Ishikawa (cell line): Measurements from ENCODE around the gene CARMIL1.

Experiments used
- CEBPB ChIP-seq: IDR thresholded peaks from 2 replicates; pipeline ENCODE4 v1.6.1; 2012
- CREB1 ChIP-seq: IDR thresholded peaks from 2 replicates; pipeline ENCODE4 v1.6.1; 2012; ENCODE audit warnings: low read depth
- EGR1 ChIP-seq: IDR thresholded peaks from 2 replicates; pipeline ENCODE4 v1.6.1; 2012
- EP300 ChIP-seq: IDR thresholded peaks from 2 replicates; pipeline ENCODE4 v1.6.1; 2012; ENCODE audit warnings: borderline replicate concordance
- FOXM1 ChIP-seq: IDR thresholded peaks from 2 replicates; pipeline ENCODE4 v1.6.1; 2012; ENCODE audit warnings: low read depth, borderline replicate concordance
- MAX ChIP-seq: IDR thresholded peaks from 2 replicates; pipeline ENCODE4 v1.6.1; 2012
- NFIC ChIP-seq: IDR thresholded peaks from 2 replicates; pipeline ENCODE4 v1.6.1; 2012
- RAD21 ChIP-seq: IDR thresholded peaks from 2 replicates; pipeline ENCODE4 v1.6.1; 2012; ENCODE audit warnings: low read depth
- REST ChIP-seq: IDR thresholded peaks from 2 replicates; pipeline ENCODE4 v1.6.1; 2012; ENCODE audit warnings: low read depth, mild to moderate bottlenecking
- TAF1 ChIP-seq: IDR thresholded peaks from 2 replicates; pipeline ENCODE4 v1.6.1; 2012; ENCODE audit warnings: low read depth, mild to moderate bottlenecking
- TCF12 ChIP-seq: IDR thresholded peaks from 2 replicates; pipeline ENCODE4 v1.6.1; 2012; ENCODE audit warnings: low read depth
- TEAD4 ChIP-seq: IDR thresholded peaks from 2 replicates; pipeline ENCODE4 v1.6.1; 2012
- USF1 ChIP-seq: IDR thresholded peaks from 2 replicates; pipeline ENCODE4 v1.6.1; 2012
- YY1 ChIP-seq: IDR thresholded peaks from 2 replicates; pipeline ENCODE4 v1.6.1; 2012; ENCODE audit warnings: low read depth
- ZBTB7A ChIP-seq: IDR thresholded peaks from 2 replicates; pipeline ENCODE4 v1.6.1; 2012; ENCODE audit warnings: low read depth

The CARMIL1 gene

DNA sequence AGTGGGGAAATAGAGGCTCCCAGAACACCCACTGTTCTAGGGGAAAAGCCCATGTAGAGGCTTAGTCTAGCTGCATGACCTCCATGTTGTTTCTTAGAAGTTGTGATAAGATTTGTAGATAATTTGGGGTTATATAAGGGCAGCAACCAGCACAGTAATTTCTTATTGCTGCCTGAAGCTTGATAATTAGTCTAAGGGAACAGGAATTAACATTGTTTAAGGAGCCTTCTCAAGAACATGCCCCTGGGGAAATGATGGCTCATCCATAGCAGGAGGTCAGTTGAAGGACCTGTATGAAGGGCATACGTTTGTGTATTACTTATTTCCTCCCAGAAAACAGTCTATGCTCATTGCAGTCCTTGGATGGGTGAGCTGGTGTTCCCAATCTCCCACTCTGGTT lies 202.1 kb downstream of the CARMIL1 start:
- no peak for TF ChIP-seq CREB1
- TF ChIP-seq EGR1: no peak
- TF ChIP-seq FOXM1: no peak
- TF ChIP-seq RAD21: no peak
- no peak for TF ChIP-seq USF1
- TF ChIP-seq TEAD4: no peak
- TF ChIP-seq CEBPB: no peak
- TF ChIP-seq ZBTB7A: no peak
- no peak for TF ChIP-seq TAF1
- TF ChIP-seq NFIC: no peak
- TF ChIP-seq MAX: no peak
- no peak for TF ChIP-seq REST
- TF ChIP-seq EP300: no peak
- TF ChIP-seq TCF12: no peak
- no peak for TF ChIP-seq YY1

- TF ChIP-seq CEBPB (no peak), YY1 (no peak), MAX (no peak), CREB1 (no peak), FOXM1 (no peak), TEAD4 (no peak), RAD21 (no peak), TAF1 (no peak), REST (no peak), TCF12 (no peak), USF1 (no peak), NFIC (no peak), EP300 (no peak), EGR1 (no peak), ZBTB7A (no peak)
These were observed 203.8 kb downstream of the CARMIL1 start for GRCh38 chr6:25482996-25483395.

DNA sequence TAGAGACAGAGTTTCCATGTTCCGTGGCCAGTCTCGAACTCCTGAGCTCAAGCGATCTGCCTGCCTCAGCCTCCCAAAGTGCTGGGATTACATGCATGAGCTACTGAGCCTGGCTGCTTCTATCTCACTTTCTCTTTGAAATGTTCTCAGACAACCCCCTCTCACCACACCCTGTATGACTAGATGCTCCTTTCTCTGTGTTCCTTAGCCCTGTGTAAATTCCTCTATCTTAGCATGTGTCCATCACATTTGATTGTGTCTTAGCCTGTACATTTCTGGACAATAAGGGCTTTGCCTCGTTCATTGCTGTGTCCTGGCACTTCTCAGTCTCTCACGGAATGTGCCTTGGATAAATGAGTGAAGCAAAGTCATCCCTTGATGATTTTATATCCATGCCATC lies 204.8 kb downstream of the CARMIL1 start:
- TF ChIP-seq MAX: no peak
- TF ChIP-seq EP300: no peak

DNA sequence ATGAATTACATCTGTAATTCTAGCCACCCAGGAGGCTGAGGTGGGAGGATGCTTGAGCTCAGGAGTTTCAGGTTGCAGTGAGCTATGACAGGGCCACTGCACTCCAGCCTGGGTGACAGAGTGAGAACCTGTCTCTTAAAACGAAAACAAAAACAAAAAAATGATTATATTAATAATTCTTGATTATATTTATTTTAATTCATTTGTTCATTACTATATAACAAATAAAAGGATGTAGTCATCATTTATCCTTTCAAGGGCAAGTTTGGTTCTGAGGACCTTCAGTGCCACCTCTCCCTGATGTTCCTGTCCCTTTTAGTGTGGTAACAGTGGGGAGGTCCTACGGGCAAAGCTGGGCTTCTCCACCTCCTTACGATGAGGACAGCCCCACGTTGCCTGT lies 205.7 kb downstream of the CARMIL1 start:
- TF ChIP-seq CREB1 (no peak), FOXM1 (no peak), TEAD4 (no peak), YY1 (no peak), NFIC (no peak)

DNA sequence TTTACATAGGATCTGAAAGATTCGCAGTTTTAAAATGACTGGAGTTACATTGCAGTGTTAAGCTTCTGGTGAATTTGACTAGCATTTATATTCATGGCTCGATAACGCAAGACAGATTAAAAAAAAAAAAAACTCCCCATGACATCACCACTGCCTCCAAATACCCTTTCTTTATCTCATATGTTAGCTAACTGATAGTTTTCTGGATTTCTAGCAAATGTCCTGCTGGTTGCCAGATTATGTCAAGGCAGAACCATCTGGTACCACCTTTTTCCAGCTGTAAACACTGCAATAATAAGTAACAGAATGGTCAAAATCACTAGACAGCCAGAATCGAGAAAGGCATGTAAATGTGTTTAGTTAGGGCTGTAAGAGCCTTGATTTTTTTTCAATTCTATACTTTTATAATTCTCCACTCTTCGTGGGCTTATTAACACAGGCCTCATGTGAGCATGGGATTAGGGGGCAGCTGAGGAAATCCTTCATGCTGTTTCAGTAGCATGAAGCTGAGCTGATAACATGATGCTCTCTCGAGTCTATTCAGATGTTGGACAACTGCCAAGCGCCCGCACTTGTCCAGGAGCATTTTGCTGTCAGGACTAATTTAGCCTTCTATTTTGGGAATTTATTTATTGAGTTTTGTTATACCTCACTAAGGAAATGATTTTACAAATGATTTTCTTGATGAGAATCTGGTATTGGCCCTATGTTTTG lies 206.8 kb downstream of the CARMIL1 start:
- TF ChIP-seq EP300 (no peak), NFIC (0 out of 2 replicates have a peak, but pooled peaks have one; percentile 12), TEAD4 (no peak), RAD21 (no peak), REST (no peak)
